Peyer's patch (tissue), 4 donors: ENCODE results near the gene PAX2. TPM values are rescaled to one million over a fixed set of nuclear protein-coding genes. Genes with fewer than 3 reads are reported as not detected.

ENCODE experiments used
- DNase-seq, 3 donors: peaks; one replicate each; pipeline ENCODE4 v3.0.0-alpha.2; 2017 to 2019
- H3K27ac ChIP-seq, 4 donors: fragments of 200-600 bp; sonication (generic); one replicate each; pipeline ENCODE4 v1.5.1; 2016 to 2019
- H3K27me3 ChIP-seq, 2 donors: fragments of 200-600 bp; sonication (generic); one replicate each; pipeline ENCODE4 v1.5.1; 2019
- H3K36me3 ChIP-seq, 3 donors: fragments of 200-600 bp; sonication (generic); one replicate each; pipeline ENCODE4 v1.5.1; 2016 to 2019
- H3K4me1 ChIP-seq, 4 donors: fragments of 200-600 bp; sonication (generic); one replicate each; pipeline ENCODE4 v1.5.1; 2016 to 2019
- H3K4me3 ChIP-seq, 4 donors: fragments of 200-600 bp; sonication (generic); 1 replicate in 3 of 4; 2 replicates in 1 of 4; pipeline ENCODE4 v1.5.1; 2016 to 2019; ENCODE audit warnings: mild to moderate bottlenecking in 1 of 4
- H3K9me3 ChIP-seq, 4 donors: fragments of 200-600 bp; sonication (generic); one replicate each; pipeline ENCODE4 v1.5.1; 2016 to 2019; ENCODE audit warnings: mild to moderate bottlenecking in 1 of 4
- CTCF ChIP-seq, 6 experiments: fragments of 450-650 bp in 4 of 6; fragments of 200-600 bp in 2 of 6; sonication (generic) in 1 of 6; IDR thresholded peaks; one replicate each; pipeline ENCODE4 v1.5.1; 2017 to 2019; ENCODE audit warnings: antibody characterized with exemption in 6 of 6, mild to moderate bottlenecking in 3 of 6, moderate library complexity in 1 of 6
- POLR2A ChIP-seq, 2 donors: fragments of 450-650 bp; IDR thresholded peaks; one replicate each; pipeline ENCODE4 v1.5.1; 2017; ENCODE audit warnings: antibody characterized with exemption in 2 of 2, mild to moderate bottlenecking in 2 of 2, moderate library complexity in 2 of 2
- total RNA-seq, 4 donors: library from RNA; depleted of rRNA; stranded (reverse); fragments of >200 nt; gene quantifications; one replicate each; pipeline ENCODE4 v1.1.0, GENCODE V29; 2016

PAX2 gene
- total RNA-seq, 4 donors from 2014 or later: not detected

- Histone ChIP-seq H3K9me3 (no peaks in the 10 kb centered on the region), H3K27ac (no peak overlapping the region), H3K4me3 (no peak overlapping the region), H3K36me3 (no peaks in the 10 kb centered on the region), H3K27me3 (peaks cover 0 to 34% of the 10 kb centered on the region in 2 donors), H3K4me1 (peaks cover 0 to 15% (median 2%) of the 10 kb centered on the region in 4 donors)
- no peak for DNase-seq
- TF ChIP-seq POLR2A (IDR thresholded peaks at IDR 0.05): no peak
- TF ChIP-seq CTCF (IDR thresholded peaks at IDR 0.05): no peak
Measured at GRCh38 chr10:100751211-100751933, 6.0 kb downstream of the PAX2 start.

- DNase-seq: no peak
- H3K9me3 ChIP-seq: no peaks in the 10 kb centered on the region
- TF ChIP-seq POLR2A (IDR thresholded peaks at IDR 0.05) (no peak), CTCF (IDR thresholded peaks at IDR 0.05) (no peak)
- H3K27me3 ChIP-seq: no peaks in the 10 kb centered on the region
- H3K36me3 ChIP-seq: no peaks in the 10 kb centered on the region
- no peak overlapping the region for H3K4me3 ChIP-seq
- H3K27ac ChIP-seq: no peak overlapping the region
- no peaks in the 10 kb centered on the region for H3K4me1 ChIP-seq
Measured at GRCh38 chr10:100755821-100756220, 10.4 kb downstream of the PAX2 start.

GRCh38 chr10:100759331-100759730, 13.9 kb downstream of the PAX2 start:
- H3K27ac ChIP-seq: no peak overlapping the region
- H3K4me1 ChIP-seq: no peaks in the 10 kb centered on the region
- no peak for DNase-seq
- H3K36me3 ChIP-seq: no peaks in the 10 kb centered on the region
- H3K9me3 ChIP-seq: no peaks in the 10 kb centered on the region
- no peaks in the 10 kb centered on the region for H3K27me3 ChIP-seq
- no peak overlapping the region for H3K4me3 ChIP-seq
- TF ChIP-seq CTCF (IDR thresholded peaks at IDR 0.05): no peak
- no peak for TF ChIP-seq POLR2A (IDR thresholded peaks at IDR 0.05)

- no peak for DNase-seq
- H3K36me3 ChIP-seq: no peaks in the 10 kb centered on the region
- no peaks in the 10 kb centered on the region for H3K9me3 ChIP-seq
- no peaks in the 10 kb centered on the region for H3K4me1 ChIP-seq
- no peak overlapping the region for H3K27ac ChIP-seq
- H3K4me3 ChIP-seq: no peak overlapping the region
- TF ChIP-seq CTCF (IDR thresholded peaks at IDR 0.05) (no peak), POLR2A (IDR thresholded peaks at IDR 0.05) (no peak)
- H3K27me3 ChIP-seq: no peaks in the 10 kb centered on the region
Measured at GRCh38 chr10:100760726-100761125, 15.3 kb downstream of the PAX2 start.

GRCh38 chr10:100761191-100761590, 15.8 kb downstream of the PAX2 start:
- H3K9me3 ChIP-seq: no peaks in the 10 kb centered on the region
- TF ChIP-seq POLR2A (IDR thresholded peaks at IDR 0.05): no peak
- no peak for TF ChIP-seq CTCF (IDR thresholded peaks at IDR 0.05)
- H3K27me3 ChIP-seq: no peaks in the 10 kb centered on the region
- no peak overlapping the region for H3K27ac ChIP-seq
- no peak for DNase-seq
- no peak overlapping the region for H3K4me3 ChIP-seq
- no peaks in the 10 kb centered on the region for H3K4me1 ChIP-seq
- H3K36me3 ChIP-seq: no peaks in the 10 kb centered on the region
